Skeletal muscle tissue (tissue), 4 donors: ENCODE measurements around the gene PMEPA1. TPM values are rescaled to one million over a fixed set of nuclear protein-coding genes. Genes with fewer than 3 reads are reported as not detected.

Experiments used
- H3K27ac ChIP-seq: one replicate; pipeline ENCODE4 v1.7.0; 2013; ENCODE audit warnings: mild to moderate bottlenecking, low read depth, low read length, inconsistent platforms
- H3K27me3 ChIP-seq, 3 donors: one replicate each; pipeline ENCODE4 v1.7.0; 2013; ENCODE audit warnings: low read length in 3 of 3; ENCODE audit not compliant: control insufficient read depth in 3 of 3, insufficient read depth in 3 of 3
- H3K36me3 ChIP-seq, 3 donors: one replicate each; pipeline ENCODE4 v1.7.0; 2013; ENCODE audit warnings: low read length in 3 of 3; ENCODE audit not compliant: control insufficient read depth in 3 of 3, insufficient read depth in 3 of 3
- H3K4me1 ChIP-seq, 3 donors: one replicate each; pipeline ENCODE4 v1.7.0; 2013; ENCODE audit warnings: low read length in 3 of 3, mild to moderate bottlenecking in 3 of 3; ENCODE audit not compliant: control insufficient read depth in 3 of 3, insufficient read depth in 3 of 3
- H3K4me3 ChIP-seq, 3 donors: one replicate each; pipeline ENCODE4 v1.7.0; 2013; ENCODE audit warnings: low read length in 3 of 3
- H3K9ac ChIP-seq, 3 donors: one replicate each; pipeline ENCODE4 v1.7.0; 2013; ENCODE audit warnings: low read length in 3 of 3, mild to moderate bottlenecking in 3 of 3, moderate library complexity in 2 of 3, low read depth in 1 of 3
- H3K9me3 ChIP-seq, 3 donors: one replicate each; pipeline ENCODE4 v1.7.0; 2013; ENCODE audit warnings: low read length in 3 of 3; ENCODE audit not compliant: control insufficient read depth in 3 of 3
- total RNA-seq: library from RNA; depleted of rRNA; stranded (reverse); fragments of >200 nt; gene quantifications from one replicate; pipeline ENCODE4 v1.2.3, GENCODE V29; 2014
- donor health status: Osteomylitis.

PMEPA1 gene
- total RNA-seq, 1 donor from 2014 or later: 5.2 TPM

DNA sequence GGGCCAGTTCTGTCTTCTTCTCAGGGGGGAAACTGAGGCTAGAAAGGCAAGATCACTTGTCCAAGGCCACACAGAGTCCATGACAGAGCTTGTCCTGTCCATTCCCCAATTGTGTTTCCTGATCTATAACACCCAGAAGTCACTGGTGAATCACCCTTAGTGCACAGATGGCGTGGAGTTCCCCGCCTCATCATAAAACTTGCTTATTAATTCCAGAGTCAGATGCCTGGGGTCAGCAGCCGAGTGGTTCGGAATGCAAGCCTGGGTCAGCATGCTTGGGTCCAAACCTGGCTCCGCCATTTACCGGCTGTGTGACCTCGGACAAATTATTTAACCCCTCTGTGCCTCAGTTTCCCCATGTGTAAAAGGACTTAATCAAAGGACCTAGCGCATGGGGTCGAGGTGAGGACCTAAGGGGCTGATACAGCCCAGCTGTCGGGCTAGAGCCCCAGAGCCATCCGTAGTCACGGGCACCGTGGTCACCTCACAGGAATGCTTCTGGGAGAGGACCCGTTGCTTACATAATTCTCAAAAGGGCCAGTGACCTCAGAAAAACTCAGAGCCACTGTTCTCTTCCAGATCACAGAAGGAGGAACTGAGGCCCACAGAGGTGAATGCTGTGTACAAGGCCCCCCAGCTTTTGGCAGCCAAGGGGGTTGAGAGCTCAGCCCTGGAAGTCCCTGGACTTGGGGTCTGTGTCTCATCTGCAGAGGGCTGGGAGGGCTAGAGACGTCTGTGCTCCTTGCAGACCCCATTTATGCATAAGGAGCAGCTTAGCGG, 88.2 kb downstream of the PMEPA1 start:
- peaks cover 0 to 8% (median 4%) of the 10 kb centered on the region in 3 donors for H3K9me3 ChIP-seq
- no peak overlapping the region for H3K27ac ChIP-seq
- peaks cover 6 to 11% (median 9%) of the 10 kb centered on the region in 3 donors for H3K27me3 ChIP-seq
- H3K9ac ChIP-seq: no peak overlapping the region
- H3K4me3 ChIP-seq: no peak overlapping the region
- peaks cover 2 to 7% (median 3%) of the 10 kb centered on the region in 3 donors for H3K4me1 ChIP-seq
- H3K36me3 ChIP-seq: no peaks in the 10 kb centered on the region

- Histone ChIP-seq H3K9me3 (peaks cover 0 to 8% (median 4%) of the 10 kb centered on the region in 3 donors), H3K9ac (no peak overlapping the region), H3K4me1 (peaks cover 2 to 7% (median 3%) of the 10 kb centered on the region in 3 donors), H3K27me3 (peaks cover 6 to 14% (median 11%) of the 10 kb centered on the region in 3 donors), H3K36me3 (no peaks in the 10 kb centered on the region), H3K4me3 (no peak overlapping the region), H3K27ac (no peak overlapping the region)
Observed at GRCh38 chr20:57620999-57621398, 88.8 kb downstream of the PMEPA1 start.

- Histone ChIP-seq H3K36me3 (no peaks in the 10 kb centered on the region), H3K27me3 (peaks cover 6 to 19% (median 11%) of the 10 kb centered on the region in 3 donors), H3K4me3 (peak within 1 kb of the TSS in 1 of 3 donors; percentile 38), H3K4me1 (peaks cover 2 to 7% (median 3%) of the 10 kb centered on the region in 3 donors), H3K9ac (no peak within 1 kb of the TSS), H3K9me3 (peaks cover 0 to 8% (median 4%) of the 10 kb centered on the region in 3 donors), H3K27ac (no peak within 1 kb of the TSS)
Observed at GRCh38 chr20:57620274-57620990, 89.4 kb downstream of the PMEPA1 start, which contains the start of gene ZBP1. ZBP1 (minus strand) TSS chr20:57620426; CDS start chr20:57620295, 131 bp downstream.

DNA sequence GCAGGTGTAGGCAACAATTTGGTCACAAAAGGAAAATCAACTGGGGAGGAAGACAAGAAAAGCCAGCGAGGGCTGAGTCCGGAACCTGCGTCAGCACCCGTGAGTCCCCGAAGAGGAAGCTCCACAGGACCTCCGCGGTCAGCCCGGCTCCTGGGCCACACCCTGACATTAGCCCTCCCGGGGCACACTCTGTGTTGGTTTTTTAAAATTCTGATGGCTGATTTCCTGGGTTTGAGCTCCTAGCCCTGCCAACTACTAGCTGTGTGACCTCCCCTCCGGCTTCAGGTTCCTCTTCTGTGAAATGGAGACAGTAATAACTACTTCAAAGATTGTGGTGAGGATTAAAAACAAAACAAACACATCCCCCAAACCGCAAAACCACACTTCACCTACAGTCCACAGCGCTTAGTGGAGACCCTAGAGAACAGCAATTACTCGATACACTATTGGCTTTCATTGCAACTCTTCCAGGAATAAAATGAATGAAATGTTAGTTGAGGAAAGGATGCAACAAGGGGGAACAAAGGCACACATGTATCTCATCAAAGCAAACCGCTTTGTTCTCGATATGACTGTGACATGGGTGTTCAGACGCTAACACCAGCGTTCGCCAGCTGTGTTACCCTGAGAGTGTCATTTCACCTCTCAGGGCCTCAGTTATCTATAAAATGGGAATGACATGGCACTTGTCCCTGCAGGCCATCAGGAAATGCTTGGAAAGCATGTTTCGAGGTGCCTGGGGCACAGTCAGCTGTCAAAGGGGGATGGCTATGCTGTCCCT, 90.6 kb downstream of the PMEPA1 start:
- Histone ChIP-seq H3K27me3 (peaks cover 11 to 27% (median 11%) of the 10 kb centered on the region in 3 donors), H3K4me3 (no peak overlapping the region), H3K9ac (no peak overlapping the region), H3K9me3 (peaks cover 0 to 3% (median 0%) of the 10 kb centered on the region in 3 donors), H3K4me1 (peaks cover 2 to 7% (median 3%) of the 10 kb centered on the region in 3 donors), H3K36me3 (no peaks in the 10 kb centered on the region), H3K27ac (no peak overlapping the region)

GRCh38 chr20:57618764-57619050, 91.1 kb downstream of the PMEPA1 start:
- Histone ChIP-seq H3K36me3 (no peaks in the 10 kb centered on the region), H3K27me3 (peaks cover 11 to 27% (median 11%) of the 10 kb centered on the region in 3 donors), H3K9me3 (peaks cover 0 to under 1% (median 0%) of the 10 kb centered on the region in 3 donors), H3K27ac (no peak overlapping the region), H3K9ac (no peak overlapping the region), H3K4me3 (no peak overlapping the region), H3K4me1 (peaks cover 2 to 7% (median 3%) of the 10 kb centered on the region in 3 donors)

DNA sequence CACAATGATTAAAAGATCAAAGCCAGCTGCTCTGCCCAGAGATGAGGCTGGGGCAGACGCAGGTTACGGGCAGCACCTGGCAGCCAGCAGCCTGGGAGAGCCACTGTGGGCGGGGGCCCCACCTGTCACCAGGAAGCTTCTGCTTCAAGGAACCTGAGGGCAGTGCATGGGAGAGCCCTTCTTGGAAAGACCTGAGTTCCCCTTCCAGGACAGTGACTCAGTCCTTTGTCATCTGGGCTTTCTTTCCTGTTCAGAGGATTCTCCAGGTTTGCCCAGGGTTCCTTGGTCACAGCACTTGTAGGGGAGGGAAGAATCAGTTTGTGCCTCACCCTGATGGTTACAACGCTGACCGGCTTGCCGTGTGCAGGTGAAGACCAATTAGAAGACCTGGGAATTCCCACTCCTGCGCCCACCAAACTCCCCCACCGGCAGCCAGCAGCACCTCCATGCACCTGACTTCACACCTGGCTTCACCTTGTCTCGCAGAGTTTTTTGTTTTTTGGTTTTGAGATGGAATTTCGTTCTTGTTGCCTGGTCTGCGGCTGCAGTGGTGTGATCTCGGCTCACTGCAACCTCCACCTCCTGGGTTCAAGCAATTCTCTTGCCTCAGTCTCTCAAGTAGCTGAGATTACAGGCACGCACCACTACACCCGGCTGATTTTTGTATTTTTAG, 91.6 kb downstream of the PMEPA1 start:
- Histone ChIP-seq H3K27ac (no peak overlapping the region), H3K36me3 (no peaks in the 10 kb centered on the region), H3K9ac (no peak overlapping the region), H3K4me1 (peaks cover 2 to 7% (median 3%) of the 10 kb centered on the region in 3 donors), H3K9me3 (no peaks in the 10 kb centered on the region), H3K27me3 (peaks cover 11 to 27% (median 11%) of the 10 kb centered on the region in 3 donors), H3K4me3 (no peak overlapping the region)

DNA sequence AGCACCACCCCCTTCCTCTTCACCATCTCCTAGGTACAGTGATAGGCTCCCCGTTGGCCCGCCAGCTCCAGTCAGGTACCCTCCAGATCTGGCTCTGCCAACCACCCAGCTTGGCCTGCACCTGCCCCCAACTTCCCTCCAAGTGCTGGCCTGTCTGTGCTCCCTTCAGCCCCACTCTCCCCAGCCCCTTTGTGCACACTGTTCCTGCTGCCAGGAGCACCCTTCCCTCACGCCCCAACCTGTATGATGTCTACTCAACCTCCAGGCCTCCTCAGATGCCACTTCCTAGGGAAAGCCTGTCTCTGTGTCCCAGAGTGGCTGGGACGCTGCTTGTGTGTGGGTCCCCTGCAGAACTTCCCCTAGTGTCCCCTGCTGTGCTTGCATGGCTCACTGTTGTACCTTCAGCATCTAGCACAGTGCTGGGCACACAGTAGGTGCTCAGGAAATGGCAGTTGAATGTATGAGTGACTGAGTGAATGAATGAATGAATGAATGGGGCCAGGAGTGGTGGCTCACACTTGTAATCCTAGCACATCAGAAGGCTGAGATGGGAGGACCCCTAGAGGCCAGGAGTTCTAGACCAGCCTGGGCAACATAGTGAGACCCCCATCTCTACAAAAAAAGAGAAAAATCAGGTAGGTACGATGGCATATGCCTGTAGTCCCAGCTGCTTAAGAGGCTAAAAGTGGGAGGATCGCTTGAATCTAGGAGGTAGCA, 92.6 kb downstream of the PMEPA1 start:
- Histone ChIP-seq H3K9me3 (no peaks in the 10 kb centered on the region), H3K36me3 (no peaks in the 10 kb centered on the region), H3K27ac (no peak overlapping the region), H3K27me3 (peaks cover 5 to 31% (median 8%) of the 10 kb centered on the region in 3 donors), H3K9ac (no peak overlapping the region), H3K4me3 (no peak overlapping the region), H3K4me1 (peaks cover 2 to 7% (median 3%) of the 10 kb centered on the region in 3 donors)

- H3K9me3 ChIP-seq: no peaks in the 10 kb centered on the region
- H3K27me3 ChIP-seq: peaks cover 5 to 34% (median 8%) of the 10 kb centered on the region in 3 donors
- no peak overlapping the region for H3K9ac ChIP-seq
- H3K27ac ChIP-seq: no peak overlapping the region
- H3K4me3 ChIP-seq: no peak overlapping the region
- H3K36me3 ChIP-seq: no peaks in the 10 kb centered on the region
- H3K4me1 ChIP-seq: peaks cover 2 to 7% (median 3%) of the 10 kb centered on the region in 3 donors
Observed at GRCh38 chr20:57616143-57616951, 93.5 kb downstream of the PMEPA1 start.
